GM18520 (cell line): Measurements from ENCODE around the gene MAX.

Experiments
- ATAC-seq: cut with Tn5 transposase; IDR thresholded peaks from one replicate; pipeline ENCODE4 v1.9.1; 2021; ENCODE audit not compliant: unreplicated experiment

Gene MAX

DNA sequence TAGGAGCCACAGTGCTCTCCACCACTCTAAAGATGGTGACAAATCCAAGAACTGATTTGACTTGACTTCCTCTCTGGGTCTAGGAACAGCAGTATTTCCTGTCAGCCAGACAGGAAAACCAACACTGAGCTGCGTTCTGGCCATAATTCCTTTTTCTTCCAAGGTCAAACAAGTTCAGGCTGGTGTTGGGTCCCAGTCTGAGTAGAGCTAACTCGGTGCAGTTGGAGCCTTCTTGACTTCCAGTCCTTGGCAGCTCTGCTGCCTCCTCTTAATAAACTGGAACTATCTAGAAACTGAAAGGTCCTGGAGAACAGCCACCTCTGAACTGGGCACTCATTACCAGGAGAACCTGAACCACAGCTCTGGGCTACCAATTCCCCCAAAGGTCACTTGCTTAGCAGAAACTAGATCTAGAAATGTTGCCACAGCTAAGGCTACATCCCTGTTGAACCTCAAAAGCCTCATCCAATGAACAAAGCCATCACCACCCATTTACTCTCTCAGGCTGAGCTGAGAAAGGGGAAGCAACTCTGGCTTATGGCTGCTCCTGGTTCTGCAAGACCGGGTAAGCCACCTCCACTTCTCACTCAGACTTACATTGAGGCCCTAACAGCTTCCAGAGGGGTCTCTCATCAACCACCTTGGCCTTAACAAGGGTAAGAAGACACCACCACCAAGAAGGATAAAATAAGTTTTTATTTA is 27.7 kb downstream of the MAX start:
- no peak for ATAC-seq

- ATAC-seq: no peak
Measured at GRCh38 chr14:65073605-65074201, 28.6 kb downstream of the MAX start.

- no peak for ATAC-seq
Measured at GRCh38 chr14:65072937-65073336, 29.4 kb downstream of the MAX start.

- ATAC-seq: no peak
Measured at GRCh38 chr14:65072256-65072655, 30.1 kb downstream of the MAX start.

- ATAC-seq: no peak
Measured at GRCh38 chr14:65071544-65071943, 30.8 kb downstream of the MAX start.

GRCh38 chr14:65070471-65070976 is 31.8 kb downstream of the MAX start:
- ATAC-seq: peak; percentile 51

DNA sequence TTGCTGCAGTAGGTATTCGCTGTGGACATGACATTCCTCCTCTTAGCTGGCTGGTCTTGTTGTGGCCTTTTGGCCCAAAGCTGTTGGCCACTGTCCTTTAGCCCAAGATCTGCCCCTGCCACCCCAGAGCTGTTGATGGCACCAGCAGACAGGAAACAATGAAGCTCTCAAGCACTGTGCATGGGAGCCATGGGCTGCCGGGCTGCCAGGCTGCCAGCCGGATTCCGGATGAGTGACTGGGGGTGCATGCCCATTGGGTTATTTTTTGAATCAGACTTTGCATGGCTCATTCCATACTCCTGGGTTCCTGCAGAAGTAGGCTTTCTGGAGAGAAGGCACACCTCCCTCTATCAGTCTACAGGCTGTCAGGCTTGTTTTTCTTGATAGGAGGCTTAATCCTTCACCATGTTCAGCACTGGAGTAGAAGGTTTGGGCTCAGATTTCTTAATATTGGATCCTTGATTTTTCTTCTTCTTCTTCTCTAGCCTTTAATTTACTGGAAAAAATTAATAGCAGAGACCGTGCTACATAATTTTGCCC is 32.4 kb downstream of the MAX start:
- ATAC-seq: no peak

DNA sequence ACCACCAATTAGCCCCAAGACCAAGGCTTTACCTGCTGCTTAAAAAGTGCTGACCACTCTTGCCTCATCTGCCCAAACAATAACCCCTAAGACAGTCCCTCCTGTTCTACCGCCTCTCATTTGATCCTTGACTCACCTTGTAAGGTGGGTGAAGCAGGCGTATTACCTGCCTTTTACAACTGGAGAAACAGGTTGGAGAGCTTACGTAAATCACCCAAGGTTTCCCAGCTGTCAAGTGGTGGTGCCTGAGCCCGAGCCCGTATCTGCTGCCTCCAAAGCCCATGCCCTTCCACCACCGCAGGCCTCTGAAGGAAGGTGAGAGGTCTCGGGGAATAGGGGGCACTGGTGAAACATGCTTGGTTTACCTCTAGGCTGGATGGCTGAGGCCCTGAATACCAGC is 36.6 kb downstream of the MAX start:
- no peak for ATAC-seq

DNA sequence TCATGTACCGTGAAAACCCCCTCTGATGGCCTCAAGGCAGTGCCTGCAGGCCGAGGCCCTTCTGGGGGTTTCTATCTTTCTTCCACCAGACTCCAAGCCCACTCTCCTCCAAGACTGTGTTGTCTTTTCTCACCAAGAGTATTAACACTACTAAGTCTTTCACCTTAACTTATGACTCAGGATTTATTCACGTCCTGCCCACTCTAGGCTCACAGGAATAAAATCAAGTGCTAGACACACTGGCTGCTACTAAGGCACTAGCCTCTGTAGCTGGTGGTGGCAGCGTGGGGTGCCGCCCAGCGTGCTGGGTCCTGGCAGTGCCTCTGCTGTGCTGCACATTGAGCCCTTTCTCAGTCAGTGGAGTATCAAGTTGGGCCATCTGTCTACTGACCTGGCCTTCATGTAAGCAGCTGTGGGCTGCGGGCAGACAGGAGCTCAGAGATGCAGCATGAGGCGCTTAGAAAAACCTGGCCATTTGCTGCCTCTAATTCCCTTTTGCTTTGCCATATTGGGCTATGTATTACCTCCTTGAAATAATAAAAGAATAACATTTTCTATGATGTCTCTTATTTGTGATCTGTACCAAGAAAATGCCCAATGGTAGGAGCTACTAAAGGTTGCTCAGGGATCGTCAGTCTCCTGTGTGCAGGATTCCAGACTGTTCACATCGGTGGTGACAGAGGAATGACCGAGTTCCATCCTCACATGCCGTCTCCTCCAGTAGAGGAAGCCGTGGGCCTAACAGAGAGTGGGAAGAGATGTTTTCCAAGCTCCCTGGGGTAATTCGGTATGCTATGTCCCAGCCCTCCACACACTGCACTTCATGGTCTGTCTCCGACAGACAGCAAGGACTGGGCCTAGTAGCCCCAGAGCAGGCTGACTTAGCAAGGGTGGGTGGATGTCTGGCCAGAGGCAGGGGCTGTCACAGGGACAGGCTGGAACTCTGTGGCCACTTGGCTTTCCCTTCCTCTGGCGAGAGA is 39.9 kb downstream of the MAX start:
- no peak for ATAC-seq

DNA sequence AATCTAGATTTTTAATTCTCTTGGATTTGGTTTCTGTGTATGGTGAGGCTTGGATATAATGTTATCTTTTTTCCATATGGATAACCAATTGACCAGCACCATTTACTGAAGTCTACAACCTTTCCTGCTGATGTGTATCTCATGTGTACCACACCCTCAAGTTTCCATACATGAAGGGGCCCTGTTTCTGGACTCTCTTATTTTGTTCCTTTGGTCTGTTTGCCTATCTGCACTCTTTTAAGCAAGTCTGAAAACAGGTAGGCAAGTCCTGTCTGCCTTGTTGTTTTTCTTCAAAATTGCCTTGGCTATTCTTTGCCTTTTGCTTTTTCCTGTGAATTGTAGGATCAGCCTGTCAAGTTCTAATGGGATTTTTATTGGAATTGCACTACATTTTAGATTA is 44.6 kb downstream of the MAX start:
- ATAC-seq: no peak

- ATAC-seq: no peak
Measured at GRCh38 chr14:65054471-65055085, 47.7 kb downstream of the MAX start.

DNA sequence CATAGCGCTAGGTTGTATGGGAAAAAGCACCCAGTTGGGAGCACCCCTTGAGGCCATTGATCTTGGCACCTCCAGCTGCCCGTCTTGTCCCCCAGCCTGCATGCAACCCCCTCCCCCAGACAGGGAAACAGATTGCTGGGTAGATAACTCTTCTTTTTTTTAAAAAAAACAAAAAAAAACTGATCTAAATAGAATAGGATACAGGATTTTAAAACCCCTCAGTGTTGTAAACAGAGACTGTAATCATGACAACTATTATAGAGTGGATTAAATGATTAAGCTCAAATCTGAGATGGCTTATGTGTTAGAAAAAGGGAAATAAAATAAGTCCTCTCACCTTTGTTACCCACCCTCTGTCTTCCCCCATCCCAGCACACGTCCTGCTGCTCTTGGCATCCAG is 48.9 kb downstream of the MAX start:
- no peak for ATAC-seq

- no peak for ATAC-seq
Measured at GRCh38 chr14:65052832-65053231, 49.5 kb downstream of the MAX start.

DNA sequence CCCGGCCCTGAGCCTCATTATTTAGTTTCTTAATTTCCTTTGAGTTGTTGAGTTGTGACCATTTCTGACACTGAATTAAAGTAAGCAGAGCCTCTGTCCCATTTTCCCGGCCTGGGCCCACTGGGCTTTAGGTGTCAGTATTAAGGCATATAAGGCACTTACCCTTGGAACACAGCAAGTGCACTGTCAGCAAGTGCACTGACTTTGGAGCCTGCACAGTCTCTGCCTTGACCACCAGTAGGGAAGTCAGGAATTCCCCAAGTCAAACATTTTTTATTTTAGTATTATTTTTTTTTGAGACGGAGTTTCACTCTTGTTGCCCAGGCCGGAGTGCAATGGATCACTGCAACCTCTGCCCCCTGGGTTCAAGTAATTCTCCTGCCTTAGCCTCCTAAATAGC is 56.6 kb downstream of the MAX start:
- no peak for ATAC-seq

GRCh38 chr14:65045006-65045405 is 57.3 kb downstream of the MAX start:
- ATAC-seq: no peak

- no peak for ATAC-seq
Measured at GRCh38 chr14:65044596-65044959, 57.7 kb downstream of the MAX start.

- ATAC-seq: no peak
Measured at GRCh38 chr14:65043893-65044595, 58.3 kb downstream of the MAX start.

GRCh38 chr14:65042731-65043372 is 59.5 kb downstream of the MAX start:
- ATAC-seq: no peak

DNA sequence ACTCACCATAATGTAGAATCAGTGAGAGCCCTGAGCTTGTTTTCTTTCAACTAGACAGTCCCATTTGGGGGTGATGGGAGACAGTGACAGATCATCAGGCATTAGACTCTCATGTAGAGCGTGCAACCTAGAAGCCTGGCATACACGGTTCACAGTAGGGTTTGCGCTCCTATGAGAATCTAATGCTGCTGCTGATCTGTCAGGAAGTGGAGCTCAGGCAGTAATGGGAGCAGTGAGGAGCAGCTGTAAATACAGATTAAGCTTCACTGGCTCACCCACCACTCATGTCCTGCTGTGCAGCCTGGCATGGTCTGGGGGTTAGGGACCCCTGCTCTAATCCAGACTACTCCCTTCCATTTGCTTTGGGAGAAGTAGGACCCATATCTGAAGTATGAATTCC is 60.0 kb downstream of the MAX start:
- no peak for ATAC-seq

- no peak for ATAC-seq
Measured at GRCh38 chr14:65041434-65041915, 60.8 kb downstream of the MAX start.
